Effector CD4-positive, alpha-beta T cell (primary cell): ENCODE measurements around the gene RTN4R.

ENCODE experiments used
- DNase-seq: peaks from one replicate; pipeline ENCODE4 v3.0.0-alpha.2; 2020

The RTN4R gene

GRCh38 chr22:20198557-20199319 lies 69.4 kb downstream of the RTN4R start:
- no peak for DNase-seq

GRCh38 chr22:20197407-20198030 lies 70.6 kb downstream of the RTN4R start:
- DNase-seq = no peak

DNA sequence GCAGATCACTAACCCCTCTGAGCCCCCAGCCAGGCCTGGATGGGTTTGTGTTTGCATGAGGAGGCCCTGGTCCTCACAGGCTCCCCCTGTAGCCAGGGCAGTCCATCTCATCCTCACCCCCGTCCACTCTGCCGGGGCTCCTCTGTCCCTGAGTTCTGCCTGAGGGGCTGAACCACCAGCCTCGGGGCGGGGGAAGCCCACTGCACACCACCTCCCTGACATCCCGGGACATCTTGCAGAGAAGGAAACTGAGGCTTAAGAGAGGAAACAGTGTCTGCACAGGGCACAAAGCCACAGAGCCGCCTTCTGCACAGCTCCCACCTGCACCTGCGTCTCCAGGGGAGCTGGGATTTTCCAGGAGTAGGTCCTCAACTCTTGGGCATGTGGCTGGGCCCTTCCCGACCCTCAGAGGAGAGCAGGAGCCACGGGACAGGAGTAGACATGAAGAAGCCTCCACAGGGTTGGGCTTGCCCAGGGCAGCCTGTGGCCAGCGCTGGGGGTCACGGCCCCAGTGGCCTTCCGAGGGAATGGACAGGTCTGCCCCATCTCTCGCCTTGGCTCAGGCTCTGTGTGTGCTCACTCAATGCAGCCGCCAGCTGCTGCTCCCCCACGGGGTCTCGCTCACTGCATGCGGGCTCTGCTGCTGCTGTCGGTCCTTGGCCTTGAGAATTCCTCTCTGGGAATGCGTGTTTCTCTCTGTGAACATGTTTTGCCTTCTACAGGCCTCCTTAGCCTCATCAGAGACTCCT lies 71.8 kb downstream of the RTN4R start:
- DNase-seq = no peak

DNA sequence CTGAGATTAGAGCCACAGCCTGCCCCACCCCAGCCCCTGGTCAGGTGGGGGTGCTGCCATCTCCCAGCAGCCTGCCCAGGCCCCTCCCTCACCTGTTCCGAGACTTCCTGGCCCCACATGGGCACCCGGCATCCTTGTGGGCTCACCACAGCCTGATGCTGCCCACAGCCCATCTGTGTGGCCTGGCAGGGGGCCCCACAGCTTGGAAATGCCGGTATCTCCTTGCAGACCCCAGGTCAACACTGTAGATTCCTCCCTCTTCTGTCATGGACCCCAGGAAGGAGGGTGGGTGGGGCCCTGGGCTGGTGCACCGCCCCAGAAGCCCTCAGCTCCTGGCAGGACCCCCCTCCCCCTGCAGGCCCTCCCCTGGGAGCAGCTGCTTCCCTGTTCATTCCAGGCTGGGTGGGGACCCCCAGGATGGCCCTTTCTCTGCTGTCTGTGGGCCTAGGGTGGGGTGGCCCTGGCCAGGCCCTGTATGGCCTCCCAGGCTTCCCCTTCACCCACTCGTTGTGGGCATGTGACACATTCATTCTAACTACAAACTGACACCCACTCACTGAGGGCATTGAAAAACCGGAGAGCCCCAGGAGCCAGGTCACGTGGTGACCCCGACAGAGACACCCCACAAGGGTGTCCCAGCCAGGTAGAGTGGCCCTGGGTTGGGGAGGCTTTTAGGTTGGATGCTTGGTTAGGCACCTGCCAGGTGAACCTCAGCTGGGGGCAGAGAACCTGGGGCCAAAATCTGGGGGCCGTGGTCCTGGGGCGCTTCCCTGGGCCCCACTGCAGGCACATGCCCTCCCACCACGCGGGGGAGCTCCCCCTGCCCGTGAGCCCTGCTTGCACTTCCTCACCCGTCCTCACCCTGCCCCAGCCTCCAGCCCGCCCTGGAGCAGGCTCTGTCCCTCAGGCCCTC lies 73.2 kb downstream of the RTN4R start:
- no peak for DNase-seq

GRCh38 chr22:20193761-20194494 lies 74.2 kb downstream of the RTN4R start:
- no peak for DNase-seq

- no peak for DNase-seq
Observed at GRCh38 chr22:20192972-20193760, 75.0 kb downstream of the RTN4R start.

- no peak for DNase-seq
Observed at GRCh38 chr22:20192293-20192971, 75.7 kb downstream of the RTN4R start.

DNA sequence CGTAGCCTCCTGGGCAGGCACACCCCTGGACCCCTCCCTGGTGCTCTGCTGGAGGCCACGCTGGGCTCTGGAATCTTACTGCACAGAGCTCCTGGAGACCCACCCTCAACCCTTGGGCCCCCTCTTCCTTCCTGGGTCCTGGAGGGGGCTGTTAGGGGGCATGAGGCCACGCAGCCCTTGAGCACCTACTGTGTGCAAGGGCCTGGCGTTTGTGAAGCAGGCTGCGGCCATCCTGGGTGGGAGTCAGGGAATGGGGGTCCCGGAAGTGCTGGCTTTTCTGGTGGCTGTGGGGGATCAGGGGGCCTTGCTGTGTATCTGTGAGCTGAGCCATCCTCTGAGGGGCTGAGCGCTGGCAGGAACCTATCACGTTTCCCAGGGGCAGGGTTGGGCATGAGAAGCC lies 76.3 kb downstream of the RTN4R start:
- no peak for DNase-seq
